ENCODE measurements around the gene ZNF487. TPM values are rescaled to one million over a fixed set of nuclear protein-coding genes. Genes with fewer than 3 reads are reported as not detected.

Gene ZNF487
- total and polyA plus RNA-seq, 2 of the 13 experiments (the other 11 are each of a cell fraction or from before 2014, with no cell fraction given), result 7.4 to 8.8 TPM

- H3K79me2 ChIP-seq (ENCODE audit: insufficient read depth, low read length), result no peaks in the 10 kb centered on the region
- no peak for TF ChIP-seq HNRNPUL1 (IDR thresholded peaks at IDR 0.05; ENCODE audit: low read depth, low read length)
- TF ChIP-seq ZBTB46 (CRISPR knock-in tag; IDR thresholded peaks at IDR 0.05; ENCODE audit: borderline replicate concordance), result no peak
- TF ChIP-seq MLXIP (CRISPR knock-in tag; IDR thresholded peaks at IDR 0.05; ENCODE audit: borderline replicate concordance), result no peak
- TF ChIP-seq PRMT3 (CRISPR knock-in tag; IDR thresholded peaks at IDR 0.05; ENCODE audit: borderline replicate concordance, low read depth), result no peak
- no peak for TF ChIP-seq ZNF280B (CRISPR knock-in tag; IDR thresholded peaks at IDR 0.05; ENCODE audit: borderline replicate concordance)
- TF ChIP-seq DDIT3 (CRISPR knock-in tag; IDR thresholded peaks at IDR 0.05), result no peak
- TF ChIP-seq ZSCAN12 (CRISPR knock-in tag; IDR thresholded peaks at IDR 0.05), result no peak
- no peak for TF ChIP-seq ZNF766 (CRISPR knock-in tag; IDR thresholded peaks at IDR 0.05; ENCODE audit: borderline replicate concordance)
- no peak for TF ChIP-seq TCF7 (IDR thresholded peaks at IDR 0.05; ENCODE audit: low read depth)
- no peak for TF ChIP-seq MEIS2 (CRISPR knock-in tag; IDR thresholded peaks at IDR 0.05)
- no peak for TF ChIP-seq SNRNP70 (IDR thresholded peaks at IDR 0.05; ENCODE audit: low read depth, low read length)
- no peak for TF ChIP-seq DPF2 (CRISPR knock-in tag; IDR thresholded peaks at IDR 0.05; ENCODE audit: borderline replicate concordance, low read depth)
- no peak for TF ChIP-seq FOXC1 (CRISPR knock-in tag; IDR thresholded peaks at IDR 0.05; ENCODE audit: borderline replicate concordance)
- no peak for TF ChIP-seq ZSCAN21 (CRISPR knock-in tag; IDR thresholded peaks at IDR 0.05; ENCODE audit: borderline replicate concordance)
- TF ChIP-seq CAMTA2 (CRISPR knock-in tag; IDR thresholded peaks at IDR 0.05; ENCODE audit: borderline replicate concordance), result no peak
- no peak overlapping the region for H2AFZ ChIP-seq (ENCODE audit: low read length)
- H3K36me3 ChIP-seq (replicated peaks in 1 of 2; ENCODE audit: control insufficient read depth in 1 of 2, insufficient read depth in 2 of 2, low read length in 2 of 2), result no peaks in the 10 kb centered on the region
- no peaks in the 10 kb centered on the region for H3K4me1 ChIP-seq (ENCODE audit: insufficient read depth, low read length)
- in situ Hi-C loops (cut with HindIII; ENCODE audit: extremely low pct_ligation_motif_present, low pct_unique_long_range_greater_than_20kb), result no loop called here
- BruUV-seq (replicated peaks), result no TSS peak
- no peak for ATAC-seq
- no peak overlapping the region for H3K9ac ChIP-seq (ENCODE audit: insufficient read depth, low read depth, low read length)
- no peaks in the 10 kb centered on the region for H3K9me3 ChIP-seq (ENCODE audit: low read length)
- H3K4me3 ChIP-seq (replicated peaks in 1 of 3; ENCODE audit: insufficient read depth in 1 of 3, low read depth in 2 of 3, low read length in 3 of 3), result no peak overlapping the region
- no peak for DNase-seq (ENCODE audit: low spot score)
- ChIA-PET CTCF (ENCODE audit: low intra/inter-chr PET ratio, low total read pairs) (no interaction called here), POLR2A (no interaction called here)
- no peaks in the 10 kb centered on the region for H3K27me3 ChIP-seq (ENCODE audit: control insufficient read depth in 1 of 2, insufficient read depth in 2 of 2, low read length in 2 of 2)
- 82% methylated on average over 14 of the region's 14 CpGs for WGBS (ENCODE audit: low lambda C conversion rate)
- no peak overlapping the region for H3K4me2 ChIP-seq (ENCODE audit: low read depth, low read length)
- intact Hi-C loops (cut with micrococcal nuclease; ENCODE audit: unreplicated experiment), result no loop called here
- no peaks in the 10 kb centered on the region for H4K20me1 ChIP-seq (ENCODE audit: insufficient read depth, low read length)
- FAIRE-seq, result no peak
- no peak overlapping the region for H3K27ac ChIP-seq (ENCODE audit: extremely low read length, insufficient read depth, low read length)
Observed at GRCh38 chr10:43471146-43471545, 34.2 kb downstream of the ZNF487 start.

Measured in HepG2 (cell line).